Duodenal mucosa (tissue), 2 donors: ENCODE measurements around the gene WDR90.
A peak's percentile ranks its signal among the peaks of the same experiment; 100 is the strongest.

Experiments
- H3K27ac ChIP-seq: one replicate; pipeline ENCODE4 v1.7.0; 2013; ENCODE audit warnings: low read depth, low read length
- H3K27me3 ChIP-seq, 2 donors: one replicate each; pipeline ENCODE4 v1.7.0; 2013; ENCODE audit warnings: low read length in 2 of 2, control low read depth in 1 of 2; ENCODE audit not compliant: insufficient read depth in 2 of 2, control insufficient read depth in 1 of 2
- H3K36me3 ChIP-seq, 2 donors: one replicate each; pipeline ENCODE4 v1.7.0; 2013; ENCODE audit warnings: low read length in 2 of 2, control low read depth in 1 of 2; ENCODE audit not compliant: insufficient read depth in 2 of 2, control insufficient read depth in 1 of 2
- H3K4me1 ChIP-seq, 2 donors: one replicate each; pipeline ENCODE4 v1.7.0; 2013; ENCODE audit warnings: low read length in 2 of 2, control low read depth in 1 of 2; ENCODE audit not compliant: insufficient read depth in 2 of 2, control insufficient read depth in 1 of 2
- H3K4me3 ChIP-seq, 2 donors: one replicate each; pipeline ENCODE4 v1.7.0; 2013; ENCODE audit warnings: low read length in 2 of 2, low read depth in 1 of 2
- H3K9ac ChIP-seq, 2 donors: one replicate each; pipeline ENCODE4 v1.7.0; 2013; ENCODE audit warnings: low read length in 2 of 2, low read depth in 1 of 2
- H3K9me3 ChIP-seq, 2 donors: one replicate each; pipeline ENCODE4 v1.7.0; 2013; ENCODE audit warnings: low read length in 2 of 2, control low read depth in 1 of 2; ENCODE audit not compliant: control insufficient read depth in 1 of 2

Gene WDR90

GRCh38 chr16:675884-676564 lies 26.9 kb downstream of the WDR90 start:
- H3K9ac ChIP-seq, result peak overlapping the region; percentile 43 to 51
- no peaks in the 10 kb centered on the region for H3K27me3 ChIP-seq
- no peak overlapping the region for H3K27ac ChIP-seq
- H3K4me3 ChIP-seq, result peak overlapping the region in 1 of 2 donors; percentile 40
- peaks cover 10 to 31% of the 10 kb centered on the region in 2 donors for H3K36me3 ChIP-seq
- H3K4me1 ChIP-seq, result peaks cover 18 to 25% of the 10 kb centered on the region in 2 donors
- H3K9me3 ChIP-seq, result no peaks in the 10 kb centered on the region

- H3K4me1 ChIP-seq, result peaks cover 23 to 30% of the 10 kb centered on the region in 2 donors
- H3K36me3 ChIP-seq, result peaks cover 11 to 29% of the 10 kb centered on the region in 2 donors
- H3K9me3 ChIP-seq, result no peaks in the 10 kb centered on the region
- H3K9ac ChIP-seq, result peak overlapping the region in 1 of 2 donors; percentile 43
- H3K27ac ChIP-seq, result no peak overlapping the region
- H3K27me3 ChIP-seq, result no peaks in the 10 kb centered on the region
- H3K4me3 ChIP-seq, result no peak overlapping the region
These were observed 27.4 kb downstream of the WDR90 start for GRCh38 chr16:676565-676902.

GRCh38 chr16:676913-677312 lies 27.7 kb downstream of the WDR90 start:
- Histone ChIP-seq H3K36me3 (peaks cover 14 to 29% of the 10 kb centered on the region in 2 donors), H3K9ac (peak overlapping the region in 1 of 2 donors; percentile 43)

GRCh38 chr16:677316-678190 lies 28.4 kb downstream of the WDR90 start:
- peaks cover 29 to 41% of the 10 kb centered on the region in 2 donors for H3K4me1 ChIP-seq
- H3K36me3 ChIP-seq, result peaks cover 16 to 29% of the 10 kb centered on the region in 2 donors
- no peak overlapping the region for H3K27ac ChIP-seq
- H3K9ac ChIP-seq, result no peak overlapping the region
- peak overlapping the region in 1 of 2 donors; percentile 35 for H3K4me3 ChIP-seq
- no peaks in the 10 kb centered on the region for H3K9me3 ChIP-seq
- H3K27me3 ChIP-seq, result no peaks in the 10 kb centered on the region

More at GRCh38 chr16:676913-677312, 27.7 kb downstream of the WDR90 start:
- no peaks in the 10 kb centered on the region for H3K9me3 ChIP-seq
- no peak overlapping the region for H3K27ac ChIP-seq
- H3K27me3 ChIP-seq, result no peaks in the 10 kb centered on the region
- H3K4me3 ChIP-seq, result peak overlapping the region in 1 of 2 donors; percentile 35
- H3K4me1 ChIP-seq, result peaks cover 27 to 34% of the 10 kb centered on the region in 2 donors

GRCh38 chr16:678209-678857 lies 29.2 kb downstream of the WDR90 start:
- peaks cover 18 to 29% of the 10 kb centered on the region in 2 donors for H3K36me3 ChIP-seq
- H3K4me1 ChIP-seq, result peaks cover 32 to 48% of the 10 kb centered on the region in 2 donors
- no peak overlapping the region for H3K9ac ChIP-seq
- H3K4me3 ChIP-seq, result no peak overlapping the region
- H3K9me3 ChIP-seq, result no peaks in the 10 kb centered on the region
- H3K27me3 ChIP-seq, result no peaks in the 10 kb centered on the region
- H3K27ac ChIP-seq, result no peak overlapping the region

GRCh38 chr16:678858-679813 lies 30.0 kb downstream of the WDR90 start:
- H3K4me3 ChIP-seq, result peak overlapping the region; percentile 35 to 72
- peak overlapping the region; percentile 57 for H3K27ac ChIP-seq
- peaks cover 18 to 22% of the 10 kb centered on the region in 2 donors for H3K36me3 ChIP-seq
- H3K27me3 ChIP-seq, result no peaks in the 10 kb centered on the region
- peaks cover 34 to 53% of the 10 kb centered on the region in 2 donors for H3K4me1 ChIP-seq
- peak overlapping the region in 1 of 2 donors; percentile 2 for H3K9ac ChIP-seq
- H3K9me3 ChIP-seq, result no peaks in the 10 kb centered on the region

GRCh38 chr16:679814-680624 lies 30.9 kb downstream of the WDR90 start, which contains the start of gene STUB1:
TSS of gene STUB1 (plus strand) at chr16:680410. CDS start at chr16:680526, 116 bp downstream.
- H3K4me3 ChIP-seq, result peak within 1 kb of the TSS; percentile 79 to 84
- peaks cover 33 to 55% of the 10 kb centered on the region in 2 donors for H3K4me1 ChIP-seq
- no peaks in the 10 kb centered on the region for H3K27me3 ChIP-seq
- H3K9me3 ChIP-seq, result no peaks in the 10 kb centered on the region
- H3K9ac ChIP-seq, result peak within 1 kb of the TSS; percentile 78 to 80
- peaks cover 18 to 21% of the 10 kb centered on the region in 2 donors for H3K36me3 ChIP-seq
- H3K27ac ChIP-seq, result peak within 1 kb of the TSS; percentile 97

- Histone ChIP-seq H3K9ac (peak overlapping the region; percentile 76 to 78), H3K27me3 (no peaks in the 10 kb centered on the region), H3K27ac (peak overlapping the region; percentile 50), H3K4me1 (peaks cover 29 to 56% of the 10 kb centered on the region in 2 donors), H3K36me3 (peaks cover 18 to 25% of the 10 kb centered on the region in 2 donors), H3K9me3 (no peaks in the 10 kb centered on the region), H3K4me3 (peak overlapping the region; percentile 79 to 84)
These were observed 31.4 kb downstream of the WDR90 start for GRCh38 chr16:680625-680945.
